Panc1 (cell line): ENCODE results near the gene THEM5. TPM values are rescaled to one million over a fixed set of nuclear protein-coding genes. Genes with fewer than 3 reads are reported as not detected.

Experiments
- ATAC-seq: fragments of 200-7000 bp; cut with Tn5 transposase; 2 replicates; pipeline ENCODE4 v1.9.1; 2020; ENCODE audit warnings: mild to moderate bottlenecking, moderate library complexity
- BruUV-seq: library from RNA; stranded (reverse); fragments of 400-500 nt; replicated peaks from 2 replicates; lab custom pipeline; 2021; lab: Mats Ljungman, UMichigan
- CTCF ChIA-PET: fragments of 300-600 bp; sonication (Branson Sonifier 250); formaldehyde crosslinking; loops from one replicate; lab custom pipeline; 2022; ENCODE audit warnings: antibody characterized with exemption; lab: Charles Lee
- POLR2A ChIA-PET: fragments of 300-600 bp; sonication (Branson Sonifier 250); formaldehyde crosslinking; loops from one replicate; lab custom pipeline; 2022; ENCODE audit warnings: antibody characterized with exemption; lab: Charles Lee
- DNase-seq: peaks from one replicate; pipeline ENCODE4 v3.0.0-alpha.2; 2010; ENCODE audit warnings: low read depth, low spot score
- H3K27ac ChIP-seq: 2 replicates; pipeline ENCODE4 v1.5.1; 2011; ENCODE audit warnings: mild to moderate bottlenecking, low read length, inconsistent platforms
- H3K27me3 ChIP-seq: fragments of 200-500 bp; sonication (Bioruptor generic); 2 replicates; pipeline ENCODE4 v1.6.0; 2014; ENCODE audit warnings: low read length, inconsistent platforms; ENCODE audit not compliant: control insufficient read depth, insufficient read depth
- H3K36me3 ChIP-seq: fragments of 200-500 bp; sonication (Bioruptor generic); 2 replicates; pipeline ENCODE4 v1.5.1; 2014; ENCODE audit warnings: inconsistent platforms, mild to moderate bottlenecking, low read length, moderate library complexity; ENCODE audit not compliant: control insufficient read depth, insufficient read depth
- H3K4me1 ChIP-seq: 2 replicates; pipeline ENCODE4 v1.5.1; 2011; ENCODE audit warnings: inconsistent platforms, mild to moderate bottlenecking, low read length, moderate library complexity; ENCODE audit not compliant: control insufficient read depth, insufficient read depth
- H3K4me3 ChIP-seq, 2 experiments: 2 replicates each; pipeline ENCODE4 v1.5.1; 2011 to 2012; ENCODE audit warnings: low read depth in 2 of 2, low read length in 2 of 2, mild to moderate bottlenecking in 2 of 2, inconsistent platforms in 1 of 2, moderate library complexity in 1 of 2
- H3K9me3 ChIP-seq: fragments of 200-500 bp; sonication (Bioruptor generic); 2 replicates; pipeline ENCODE4 v1.5.1; 2014; ENCODE audit warnings: low read depth, mild to moderate bottlenecking, inconsistent platforms, low read length, moderate library complexity; ENCODE audit not compliant: control insufficient read depth, insufficient read depth
- POLR2AphosphoS5 ChIP-seq: IDR thresholded peaks from 2 replicates; pipeline ENCODE4 v1.6.1; 2012; ENCODE audit warnings: mild to moderate bottlenecking, low read depth, low read length, moderate library complexity
- SIN3A ChIP-seq: IDR thresholded peaks from 2 replicates; pipeline ENCODE4 v1.6.1; 2012; ENCODE audit warnings: low read depth, mild to moderate bottlenecking, low read length, moderate library complexity, borderline replicate concordance; ENCODE audit not compliant: insufficient read depth
- TCF7L2 ChIP-seq: IDR thresholded peaks from 2 replicates; pipeline ENCODE4 v1.6.1; 2011; ENCODE audit warnings: mild to moderate bottlenecking, low read depth, low read length, inconsistent platforms
- in situ Hi-C: cut with HindIII; loops from 2 replicates; pipeline ENCODE4 v1.10.0; 2016; ENCODE audit warnings: low sequenced_read_pairs, low pct_unique_long_range_greater_than_20kb
- intact Hi-C: fragments of 100-400 bp; cut with micrococcal nuclease; formaldehyde crosslinking; loops from one replicate; pipeline ENCODE4 v1.10.0; 2022; ENCODE audit not compliant: unreplicated experiment
- total RNA-seq: library from RNA; stranded (reverse); gene quantifications from one replicate; pipeline ENCODE4 v1.2.1, GENCODE V29; 2021; ENCODE audit not compliant: unreplicated experiment
- TF ChIP-seq, protein P1 (sequence below), 2 experiments: IDR thresholded peaks; 2 replicates each; pipeline ENCODE4 v1.6.1; 2011 to 2012; ENCODE audit warnings: low read depth in 2 of 2, control low read depth in 1 of 2, low read length in 1 of 2, mild to moderate bottlenecking in 1 of 2, moderate library complexity in 1 of 2; ENCODE audit not compliant: insufficient read depth in 1 of 2
- TF ChIP-seq, protein P2 (sequence below): fragments of 450-650 bp; IDR thresholded peaks from 2 replicates; pipeline ENCODE4 v1.5.1; 2017; ENCODE audit warnings: mild to moderate bottlenecking

THEM5 gene
- total RNA-seq, 1 experiment from 2014 or later: not detected

DNA sequence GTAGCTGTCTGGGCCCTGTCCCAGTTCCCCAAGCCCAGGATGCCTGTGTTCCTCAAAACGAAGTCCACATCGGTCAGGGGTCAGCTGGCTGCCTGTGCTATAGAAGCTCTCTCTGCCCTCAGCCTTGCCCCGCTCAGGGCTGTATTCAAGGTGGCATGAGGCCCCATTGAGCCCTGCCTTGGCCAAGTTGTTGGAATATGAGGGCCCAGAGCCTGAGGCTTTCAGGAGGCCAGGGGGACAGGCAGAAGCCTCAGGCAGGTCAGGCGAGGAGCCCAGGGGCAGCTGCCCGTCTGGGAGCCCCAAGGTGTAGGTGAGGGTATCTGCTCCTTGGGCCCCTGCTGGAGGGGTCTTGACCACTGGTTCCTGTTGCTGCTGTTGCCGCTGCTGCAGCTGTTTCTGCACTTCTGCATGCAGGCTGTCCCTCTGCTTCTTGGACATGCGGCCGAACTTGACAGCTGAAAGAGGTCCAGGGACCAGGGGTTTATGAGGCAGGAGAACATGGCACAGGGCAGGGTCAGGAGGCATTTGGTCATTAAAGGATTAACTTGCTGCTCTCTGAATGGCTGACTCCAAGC lies 38.5 kb downstream of the THEM5 start:
- DNase-seq (no peak), ATAC-seq (no peak)
- ChIA-PET CTCF (no interaction called here), POLR2A (no interaction called here)
- TF ChIP-seq SIN3A: no peak
- TF ChIP-seq, protein P1, sequence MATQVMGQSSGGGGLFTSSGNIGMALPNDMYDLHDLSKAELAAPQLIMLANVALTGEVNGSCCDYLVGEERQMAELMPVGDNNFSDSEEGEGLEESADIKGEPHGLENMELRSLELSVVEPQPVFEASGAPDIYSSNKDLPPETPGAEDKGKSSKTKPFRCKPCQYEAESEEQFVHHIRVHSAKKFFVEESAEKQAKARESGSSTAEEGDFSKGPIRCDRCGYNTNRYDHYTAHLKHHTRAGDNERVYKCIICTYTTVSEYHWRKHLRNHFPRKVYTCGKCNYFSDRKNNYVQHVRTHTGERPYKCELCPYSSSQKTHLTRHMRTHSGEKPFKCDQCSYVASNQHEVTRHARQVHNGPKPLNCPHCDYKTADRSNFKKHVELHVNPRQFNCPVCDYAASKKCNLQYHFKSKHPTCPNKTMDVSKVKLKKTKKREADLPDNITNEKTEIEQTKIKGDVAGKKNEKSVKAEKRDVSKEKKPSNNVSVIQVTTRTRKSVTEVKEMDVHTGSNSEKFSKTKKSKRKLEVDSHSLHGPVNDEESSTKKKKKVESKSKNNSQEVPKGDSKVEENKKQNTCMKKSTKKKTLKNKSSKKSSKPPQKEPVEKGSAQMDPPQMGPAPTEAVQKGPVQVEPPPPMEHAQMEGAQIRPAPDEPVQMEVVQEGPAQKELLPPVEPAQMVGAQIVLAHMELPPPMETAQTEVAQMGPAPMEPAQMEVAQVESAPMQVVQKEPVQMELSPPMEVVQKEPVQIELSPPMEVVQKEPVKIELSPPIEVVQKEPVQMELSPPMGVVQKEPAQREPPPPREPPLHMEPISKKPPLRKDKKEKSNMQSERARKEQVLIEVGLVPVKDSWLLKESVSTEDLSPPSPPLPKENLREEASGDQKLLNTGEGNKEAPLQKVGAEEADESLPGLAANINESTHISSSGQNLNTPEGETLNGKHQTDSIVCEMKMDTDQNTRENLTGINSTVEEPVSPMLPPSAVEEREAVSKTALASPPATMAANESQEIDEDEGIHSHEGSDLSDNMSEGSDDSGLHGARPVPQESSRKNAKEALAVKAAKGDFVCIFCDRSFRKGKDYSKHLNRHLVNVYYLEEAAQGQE (IDR thresholded peaks at IDR 0.05; ENCODE audit: insufficient read depth in 1 of 2, low read depth in 2 of 2, low read length in 1 of 2): no peak
- no peak for TF ChIP-seq TCF7L2
- TF ChIP-seq, protein P2, sequence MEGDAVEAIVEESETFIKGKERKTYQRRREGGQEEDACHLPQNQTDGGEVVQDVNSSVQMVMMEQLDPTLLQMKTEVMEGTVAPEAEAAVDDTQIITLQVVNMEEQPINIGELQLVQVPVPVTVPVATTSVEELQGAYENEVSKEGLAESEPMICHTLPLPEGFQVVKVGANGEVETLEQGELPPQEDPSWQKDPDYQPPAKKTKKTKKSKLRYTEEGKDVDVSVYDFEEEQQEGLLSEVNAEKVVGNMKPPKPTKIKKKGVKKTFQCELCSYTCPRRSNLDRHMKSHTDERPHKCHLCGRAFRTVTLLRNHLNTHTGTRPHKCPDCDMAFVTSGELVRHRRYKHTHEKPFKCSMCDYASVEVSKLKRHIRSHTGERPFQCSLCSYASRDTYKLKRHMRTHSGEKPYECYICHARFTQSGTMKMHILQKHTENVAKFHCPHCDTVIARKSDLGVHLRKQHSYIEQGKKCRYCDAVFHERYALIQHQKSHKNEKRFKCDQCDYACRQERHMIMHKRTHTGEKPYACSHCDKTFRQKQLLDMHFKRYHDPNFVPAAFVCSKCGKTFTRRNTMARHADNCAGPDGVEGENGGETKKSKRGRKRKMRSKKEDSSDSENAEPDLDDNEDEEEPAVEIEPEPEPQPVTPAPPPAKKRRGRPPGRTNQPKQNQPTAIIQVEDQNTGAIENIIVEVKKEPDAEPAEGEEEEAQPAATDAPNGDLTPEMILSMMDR: no peak
- TF ChIP-seq POLR2AphosphoS5: no peak
- intact Hi-C loops (no loop called here), in situ Hi-C loops (no loop called here)
- Histone ChIP-seq H3K36me3 (no peaks in the 10 kb centered on the region), H3K9me3 (no peaks in the 10 kb centered on the region), H3K27ac (no peak overlapping the region), H3K4me1 (no peaks in the 10 kb centered on the region), H3K4me3 (no peak overlapping the region), H3K27me3 (no peaks in the 10 kb centered on the region)
- no TSS peak for BruUV-seq

DNA sequence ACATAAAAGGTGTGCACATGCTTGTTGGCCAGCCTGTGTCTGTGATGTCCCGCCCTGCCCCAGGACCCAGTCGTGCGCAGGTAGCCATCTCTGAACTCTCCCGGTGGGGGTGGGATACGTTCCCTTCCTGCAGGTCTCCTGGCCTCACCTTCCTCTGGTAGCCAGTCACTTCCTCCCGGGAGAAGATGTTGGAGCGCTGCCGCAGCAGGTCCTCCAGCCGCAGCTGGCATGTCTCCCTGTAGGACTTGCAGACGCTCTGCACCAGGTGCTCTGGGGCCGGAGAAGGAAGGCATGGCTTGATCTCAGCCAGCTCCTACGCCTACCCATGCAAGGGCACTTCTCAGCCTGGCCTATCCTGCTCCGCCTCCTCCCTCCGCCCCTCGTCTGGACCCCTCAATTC lies 39.1 kb downstream of the THEM5 start:
- Histone ChIP-seq H3K27ac (no peak overlapping the region), H3K4me3 (no peak overlapping the region), H3K27me3 (no peaks in the 10 kb centered on the region), H3K36me3 (no peaks in the 10 kb centered on the region), H3K4me1 (peaks cover 2% of the 10 kb centered on the region; the same call in 1 of the 2 replicates), H3K9me3 (no peaks in the 10 kb centered on the region)
- DNase-seq (no peak), ATAC-seq (no peak)
- intact Hi-C loops (no loop called here), in situ Hi-C loops (no loop called here)
- POLR2A ChIA-PET: no interaction called here
- BruUV-seq: no TSS peak
- no peak for TF ChIP-seq TCF7L2
- TF ChIP-seq POLR2AphosphoS5: no peak
- TF ChIP-seq, protein P1 (IDR thresholded peaks at IDR 0.05; ENCODE audit: insufficient read depth in 1 of 2, low read depth in 2 of 2, low read length in 1 of 2): no peak
- TF ChIP-seq, protein P2: no peak
- TF ChIP-seq SIN3A: no peak
- CTCF ChIA-PET: no interaction called here
